HG03066 (cell line): Measurements from ENCODE around the gene CNPY3.
"Not testable (repeated sequence)": the region's sequence is repeated elsewhere in the genome, so short reads cannot be mapped to it uniquely, and the experiment has no call there.

ENCODE experiments used
- ATAC-seq: cut with Tn5 transposase; IDR thresholded peaks from one replicate; pipeline ENCODE4 v1.9.1; 2021; ENCODE audit warnings: low read depth; ENCODE audit not compliant: unreplicated experiment

CNPY3 gene

GRCh38 chr6:42928986-42929820, at the start of gene CNPY3:
Gene CNPY3, plus strand, starts transcription at chr6:42929480. Its CDS starts 91 bp downstream, at chr6:42929571.
- ATAC-seq = peak; percentile 61

GRCh38 chr6:42880240-42880817, 49.0 kb upstream of the CNPY3 start:
- ATAC-seq = not testable (repeated sequence)

- not testable (repeated sequence) for ATAC-seq
Observed at GRCh38 chr6:42880871-42881270, 48.4 kb upstream of the CNPY3 start.

- no peak for ATAC-seq
Observed at GRCh38 chr6:42885702-42886101, 43.6 kb upstream of the CNPY3 start.

GRCh38 chr6:42888201-42888600, 41.1 kb upstream of the CNPY3 start:
- not testable (repeated sequence) for ATAC-seq

GRCh38 chr6:42889815-42890214, 39.5 kb upstream of the CNPY3 start:
- ATAC-seq = no peak

GRCh38 chr6:42890311-42891198, 38.7 kb upstream of the CNPY3 start:
- ATAC-seq = peak; percentile 95

- ATAC-seq = no peak
Observed at GRCh38 chr6:42891199-42891722, 38.0 kb upstream of the CNPY3 start.

- not testable (repeated sequence) for ATAC-seq
Observed at GRCh38 chr6:42894041-42894828, 35.0 kb upstream of the CNPY3 start.

GRCh38 chr6:42896178-42896719, 33.0 kb upstream of the CNPY3 start:
- no peak for ATAC-seq

GRCh38 chr6:42898891-42899361, 30.4 kb upstream of the CNPY3 start:
- no peak for ATAC-seq

- ATAC-seq = no peak
Observed at GRCh38 chr6:42899871-42900270, 29.4 kb upstream of the CNPY3 start.

- ATAC-seq = peak; percentile 60
Observed at GRCh38 chr6:42901538-42901957, 27.7 kb upstream of the CNPY3 start.

GRCh38 chr6:42902429-42903263, 26.6 kb upstream of the CNPY3 start:
- ATAC-seq = not testable (repeated sequence)

- ATAC-seq = no peak
Observed at GRCh38 chr6:42904467-42904866, 24.8 kb upstream of the CNPY3 start.

- no peak for ATAC-seq
Observed at GRCh38 chr6:42907336-42907735, 21.9 kb upstream of the CNPY3 start.

GRCh38 chr6:42909835-42910234, 19.4 kb upstream of the CNPY3 start:
- no peak for ATAC-seq

GRCh38 chr6:42911171-42912021, 17.9 kb upstream of the CNPY3 start:
- ATAC-seq = no peak
